IMR-90 (cell line): ENCODE results near the gene HDAC7. TPM values are rescaled to one million over a fixed set of nuclear protein-coding genes. Genes with fewer than 3 reads are reported as not detected.

Source experiments
- ATAC-seq: fragments of 200-7000 bp; cut with Tn5 transposase; 2 replicates; pipeline ENCODE4 v1.9.1; 2020; ENCODE audit warnings: low read depth, mild to moderate bottlenecking, moderate library complexity
- BruUV-seq: library from RNA; stranded (reverse); fragments of 400-500 nt; replicated peaks from 2 replicates; lab custom pipeline; 2021; lab: Mats Ljungman, UMichigan
- CTCF ChIA-PET: fragments of 300-600 bp; formaldehyde crosslinking; extraction: SDS; loops from one replicate; lab custom pipeline; 2021; ENCODE audit warnings: antibody characterized with exemption; lab: Yijun Ruan, JAX
- POLR2A ChIA-PET: fragments of 300-600 bp; sonication (Branson Sonifier 250); formaldehyde crosslinking; loops from one replicate; lab custom pipeline; 2022; ENCODE audit warnings: antibody characterized with exemption; ENCODE audit not compliant: unreplicated experiment; lab: Charles Lee
- DNase-seq: peaks from one replicate; pipeline ENCODE4 v3.0.0; 2013
- H2AFZ ChIP-seq: replicated peaks from 2 replicates; pipeline ENCODE3; 2013; ENCODE audit warnings: low read length, mild to moderate bottlenecking; ENCODE audit not compliant: poor library complexity
- H2AK5ac ChIP-seq: 2 replicates; pipeline ENCODE4 v1.6.1; 2013; ENCODE audit warnings: low read depth, low read length, inconsistent platforms
- H2AK9ac ChIP-seq: replicated peaks from 2 replicates; pipeline ENCODE3; 2013; ENCODE audit warnings: mild to moderate bottlenecking, low read depth, low read length, moderate library complexity; ENCODE audit not compliant: poor library complexity
- H2BK120ac ChIP-seq: 2 replicates; pipeline ENCODE4 v1.6.1; 2013; ENCODE audit warnings: low read depth, low read length, inconsistent platforms
- H2BK15ac ChIP-seq: 3 replicates; pipeline ENCODE4 v1.6.1; 2013; ENCODE audit warnings: low read depth, low read length, inconsistent platforms
- H2BK20ac ChIP-seq: 2 replicates; pipeline ENCODE4 v1.6.1; 2013; ENCODE audit warnings: low read depth, mild to moderate bottlenecking, inconsistent platforms, low read length, moderate library complexity
- H2BK5ac ChIP-seq: 2 replicates; pipeline ENCODE4 v1.6.1; 2013; ENCODE audit warnings: mild to moderate bottlenecking, low read depth, low read length, inconsistent platforms; ENCODE audit not compliant: poor library complexity, severe bottlenecking
- H3K14ac ChIP-seq: replicated peaks from 2 replicates; pipeline ENCODE4 v1.6.1; 2013; ENCODE audit warnings: low read depth, low read length, inconsistent platforms
- H3K18ac ChIP-seq: 2 replicates; pipeline ENCODE4 v1.6.1; 2013; ENCODE audit warnings: low read depth, low read length, control low read depth
- H3K23ac ChIP-seq: 2 replicates; pipeline ENCODE4 v1.6.1; 2013; ENCODE audit warnings: low read depth, low read length, inconsistent platforms
- H3K27ac ChIP-seq: 2 replicates; pipeline ENCODE4 v1.5.1; 2013; ENCODE audit warnings: mild to moderate bottlenecking, control low read depth, low read length; ENCODE audit not compliant: insufficient read depth
- H3K27me3 ChIP-seq: 2 replicates; pipeline ENCODE4 v1.6.1; 2013; ENCODE audit warnings: low read length; ENCODE audit not compliant: control insufficient read depth, insufficient read depth
- H3K36me3 ChIP-seq: 2 replicates; pipeline ENCODE4 v1.6.1; 2013; ENCODE audit warnings: low read length, mixed read lengths; ENCODE audit not compliant: control insufficient read depth, insufficient read depth
- H3K4ac ChIP-seq: 2 replicates; pipeline ENCODE4 v1.6.1; 2013; ENCODE audit warnings: low read depth, low read length, inconsistent platforms
- H3K4me1 ChIP-seq: 2 replicates; pipeline ENCODE4 v1.6.1; 2013; ENCODE audit warnings: low read length, mixed read lengths; ENCODE audit not compliant: control insufficient read depth, insufficient read depth
- H3K4me2 ChIP-seq: 2 replicates; pipeline ENCODE4 v1.6.1; 2013; ENCODE audit warnings: low read depth, mild to moderate bottlenecking, control low read depth, low read length, moderate library complexity
- H3K4me3 ChIP-seq: 2 replicates; pipeline ENCODE4 v1.5.1; 2013; ENCODE audit warnings: low read depth, mild to moderate bottlenecking, control low read depth, low read length, moderate library complexity; ENCODE audit not compliant: insufficient read depth
- H3K56ac ChIP-seq: 2 replicates; pipeline ENCODE4 v1.6.1; 2013; ENCODE audit warnings: low read length, inconsistent platforms; ENCODE audit not compliant: insufficient read depth; ENCODE audit errors: extremely low read depth
- H3K79me1 ChIP-seq, 2 experiments: 2 replicates each; pipeline ENCODE4 v1.6.1; 2013; ENCODE audit warnings: low read length in 2 of 2, inconsistent platforms in 1 of 2, low read depth in 1 of 2
- H3K9ac ChIP-seq: 2 replicates; pipeline ENCODE4 v1.6.1; 2013; ENCODE audit warnings: low read depth, low read length, control low read depth
- H3K9me1 ChIP-seq: 2 replicates; pipeline ENCODE4 v1.6.1; 2013; ENCODE audit warnings: low read length, inconsistent platforms; ENCODE audit not compliant: insufficient read depth
- H3K9me3 ChIP-seq: 2 replicates; pipeline ENCODE4 v1.6.1; 2013; ENCODE audit warnings: low read length; ENCODE audit not compliant: control insufficient read depth, insufficient read depth
- H4K20me1 ChIP-seq: 2 replicates; pipeline ENCODE4 v1.6.1; 2013; ENCODE audit warnings: low read length, inconsistent platforms; ENCODE audit not compliant: insufficient read depth
- H4K5ac ChIP-seq: 2 replicates; pipeline ENCODE4 v1.6.1; 2013; ENCODE audit warnings: mild to moderate bottlenecking, low read depth, low read length, control low read depth
- H4K8ac ChIP-seq, 2 experiments: 2 replicates each; pipeline ENCODE4 v1.6.1; 2013; ENCODE audit warnings: low read depth in 2 of 2, low read length in 2 of 2, control low read depth in 1 of 2, inconsistent platforms in 1 of 2
- H4K91ac ChIP-seq: 2 replicates; pipeline ENCODE4 v1.6.1; 2013; ENCODE audit warnings: low read depth, low read length, inconsistent platforms; ENCODE audit not compliant: insufficient read depth
- BHLHE40 ChIP-seq: fragments of 150-350 bp; IDR thresholded peaks from 2 replicates; pipeline ENCODE4 v1.6.1; 2016; ENCODE audit warnings: mild to moderate bottlenecking, low read depth, low read length
- CEBPB ChIP-seq: IDR thresholded peaks from 2 replicates; pipeline ENCODE4 v1.6.1; 2012; ENCODE audit warnings: low read depth, low read length, improper control_type of control experiment
- CHD1 ChIP-seq: IDR thresholded peaks from 2 replicates; pipeline ENCODE4 v1.6.1; 2012; ENCODE audit warnings: low read depth, low read length, improper control_type of control experiment
- ELK1 ChIP-seq: fragments of 150-350 bp; IDR thresholded peaks from 2 replicates; pipeline ENCODE4 v1.6.1; 2016; ENCODE audit warnings: low read depth, mild to moderate bottlenecking, low read length, moderate library complexity, borderline replicate concordance
- FOS ChIP-seq: fragments of 150-350 bp; IDR thresholded peaks from 2 replicates; pipeline ENCODE4 v1.6.1; 2016; ENCODE audit warnings: low read depth, low read length
- MAFK ChIP-seq: IDR thresholded peaks from 2 replicates; pipeline ENCODE4 v1.6.1; 2012; ENCODE audit warnings: low read depth, low read length, improper control_type of control experiment
- MXI1 ChIP-seq: IDR thresholded peaks from 2 replicates; pipeline ENCODE4 v1.6.1; 2012; ENCODE audit warnings: low read depth, mild to moderate bottlenecking, low read length, moderate library complexity, borderline replicate concordance
- NFE2L2 ChIP-seq: fragments of 150-350 bp; IDR thresholded peaks from 2 replicates; pipeline ENCODE4 v1.6.1; 2016; ENCODE audit warnings: low read depth, mild to moderate bottlenecking, low read length
- POLR2A ChIP-seq: IDR thresholded peaks from 2 replicates; pipeline ENCODE4 v1.6.1; 2012; ENCODE audit warnings: mild to moderate bottlenecking, low read depth, low read length
- RAD21 ChIP-seq: IDR thresholded peaks from 2 replicates; pipeline ENCODE4 v1.6.1; 2012; ENCODE audit warnings: low read length, improper control_type of control experiment
- RFX5 ChIP-seq: IDR thresholded peaks from 2 replicates; pipeline ENCODE4 v1.8.0; 2012; ENCODE audit warnings: low read depth, mild to moderate bottlenecking, low read length, moderate library complexity
- SMC3 ChIP-seq: fragments of 150-350 bp; IDR thresholded peaks from 2 replicates; pipeline ENCODE4 v1.6.1; 2016; ENCODE audit warnings: low read depth, mild to moderate bottlenecking, antibody characterized with exemption, low read length, moderate library complexity
- USF2 ChIP-seq: fragments of 150-350 bp; IDR thresholded peaks from 2 replicates; pipeline ENCODE4 v1.6.1; 2017; ENCODE audit warnings: mild to moderate bottlenecking, antibody characterized with exemption, low read length, low read depth
- WGBS, 2 experiments: methylation state at CpG; one replicate each; pipeline versions ENCODE4 v1.1.5 to v1.1.7; 2013; ENCODE audit warnings: missing lambda C conversion rate in 2 of 2; ENCODE audit not compliant: insufficient read length in 1 of 2; ENCODE audit errors: extremely low coverage in 2 of 2; 5-methylcytosine and 5-hydroxymethylcytosine counted together
- dilution Hi-C: fragments of 300-500 bp; cut with HindIII; formaldehyde crosslinking; loops from one replicate; pipeline ENCODE4 v1.14.3; 2018; ENCODE audit warnings: low sequenced_read_pairs; ENCODE audit not compliant: unreplicated experiment
- in situ Hi-C: fragments of 300-500 bp; cut with MboI; formaldehyde crosslinking; loops from 3 replicates; pipeline ENCODE4 v1.14.3; 2019; ENCODE audit warnings: low sequenced_read_pairs, inconsistent platforms, mixed read lengths
- intact Hi-C: fragments of 100-400 bp; cut with micrococcal nuclease; formaldehyde crosslinking; loops from 2 replicates; pipeline ENCODE4 v1.10.0; 2022
- polyA plus RNA-seq, 3 experiments: library from polyadenylated mRNA; depleted of rRNA; stranded (reverse); fragments of >200 nt; gene quantifications; 2 replicates each; pipeline ENCODE4 v1.2.3, GENCODE V29; 2012; ENCODE audit warnings: low replicate concordance in 1 of 3
- total RNA-seq: library from RNA; depleted of rRNA; stranded (reverse); fragments of >200 nt; gene quantifications from 2 replicates; pipeline ENCODE4 v1.2.3, GENCODE V29; 2012

Gene HDAC7
- total and polyA plus RNA-seq, 2 of the 4 experiments (the other 2 are of a cell fraction), result 10.4 to 64.7 TPM

GRCh38 chr12:47862881-47863280, 43.2 kb upstream of the HDAC7 start:
- ATAC-seq, result no peak
- intact Hi-C loops, result no loop called here

More at GRCh38 chr12:47862881-47863280, 43.2 kb upstream of the HDAC7 start:
- no peak overlapping the region for H3K23ac ChIP-seq
- H3K4me3 ChIP-seq, result no peak overlapping the region
- H3K27me3 ChIP-seq, result no peaks in the 10 kb centered on the region
- H4K8ac ChIP-seq, result no peak overlapping the region
- no TSS peak for BruUV-seq
- H2BK5ac ChIP-seq, result no peak overlapping the region
- H3K18ac ChIP-seq, result no peak overlapping the region
- no peak overlapping the region for H2AK9ac ChIP-seq
- H2AK5ac ChIP-seq, result no peak overlapping the region
- no peak overlapping the region for H3K4me2 ChIP-seq
- no peak overlapping the region for H3K56ac ChIP-seq
- ChIA-PET POLR2A (no interaction called here), CTCF (no interaction called here)
- dilution Hi-C loops (no loop called here), in situ Hi-C loops (no loop called here)
- no peak for TF ChIP-seq CEBPB
- no peak for TF ChIP-seq MXI1
- TF ChIP-seq NFE2L2, result no peak
- TF ChIP-seq SMC3, result no peak
- TF ChIP-seq MAFK, result no peak
- no peak for TF ChIP-seq CHD1
- no peak for TF ChIP-seq BHLHE40
- no peak for TF ChIP-seq RAD21
- no peak for TF ChIP-seq FOS
- no peak for TF ChIP-seq RFX5
- no peak for TF ChIP-seq ELK1
- TF ChIP-seq USF2, result no peak
- TF ChIP-seq POLR2A, result no peak
- no peaks in the 10 kb centered on the region for H3K9me3 ChIP-seq
- H2BK120ac ChIP-seq, result no peak overlapping the region
- H3K9me1 ChIP-seq, result peaks cover 7% of the 10 kb centered on the region
- H2AFZ ChIP-seq, result no peak overlapping the region
- no peak overlapping the region for H2BK15ac ChIP-seq
- H3K79me1 ChIP-seq, result peaks cover 0 to 9% of the 10 kb centered on the region in 2 experiments; a peak in 2 of 4 replicates
- WGBS, 2 experiments, result no CpG with 5 or more reads among the region's 7 CpGs
- H3K9ac ChIP-seq, result no peak overlapping the region
- DNase-seq, result no peak
- H3K27ac ChIP-seq, result no peak overlapping the region
- no peak overlapping the region for H4K5ac ChIP-seq
- H2BK20ac ChIP-seq, result no peak overlapping the region
- H3K36me3 ChIP-seq, result no peaks in the 10 kb centered on the region
- H4K20me1 ChIP-seq, result no peaks in the 10 kb centered on the region
- H3K14ac ChIP-seq, result no peak overlapping the region
- H3K4me1 ChIP-seq, result peaks cover 5% of the 10 kb centered on the region
- H3K4ac ChIP-seq, result no peak overlapping the region
- H4K91ac ChIP-seq, result no peak overlapping the region
